ENCODE results near the gene ERCC6L2. TPM values are rescaled to one million over a fixed set of nuclear protein-coding genes. Genes with fewer than 3 reads are reported as not detected.
A peak's percentile ranks its signal among the peaks of the same experiment; 100 is the strongest.

Gene ERCC6L2
- total and polyA plus RNA-seq, 10 of the 15 experiments (the other 5 are each of a cell fraction or from before 2014, with no cell fraction given): 8.1 to 45.0 (median 22.6) TPM

- TF ChIP-seq BCL3 (IDR thresholded peaks at IDR 0.05; ENCODE audit: borderline replicate concordance, insufficient read depth, low read depth, low read length, poor library complexity, severe bottlenecking) (peak; percentile 94), ZNF24 (IDR thresholded peaks at IDR 0.05) (peak; percentile 87), PAX5 (IDR thresholded peaks at IDR 0.05; ENCODE audit: borderline replicate concordance, low read depth, low read length) (peak; percentile 97), JUNB (IDR thresholded peaks at IDR 0.05) (peak; percentile 100), CREM (IDR thresholded peaks at IDR 0.05; ENCODE audit: low read depth) (peak; percentile 97), YY1 (IDR thresholded peaks at IDR 0.05; ENCODE audit: low read depth, low read length) (0 out of 2 replicates have a peak, but pooled peaks have one; percentile 50), CUX1 (IDR thresholded peaks at IDR 0.05; ENCODE audit: insufficient replicate concordance, low read depth, low read length) (no peak), MEF2B (IDR thresholded peaks at IDR 0.05; ENCODE audit: partially characterized antibody, poor library complexity, severe bottlenecking) (peak; percentile 95), CHD2 (IDR thresholded peaks at IDR 0.05; ENCODE audit: borderline replicate concordance, low read depth, low read length) (no peak), TCF12 (IDR thresholded peaks at IDR 0.05; ENCODE audit: low read depth, low read length) (peak; percentile 95), BACH1 (IDR thresholded peaks at IDR 0.05; ENCODE audit: borderline replicate concordance) (peak; percentile 94), PAX8 (IDR thresholded peaks at IDR 0.05) (no peak), SKIL (IDR thresholded peaks at IDR 0.05; ENCODE audit: low read depth, poor library complexity, severe bottlenecking) (peak; percentile 91), TBL1XR1 (IDR thresholded peaks at IDR 0.05; ENCODE audit: low read depth, low read length) (peak; percentile 64; the same call in 1 of the 2 replicates), RAD51 (IDR thresholded peaks at IDR 0.05) (no peak), BHLHE40 (IDR thresholded peaks at IDR 0.05; ENCODE audit: borderline replicate concordance in 1 of 2, low read depth in 2 of 2, low read length in 1 of 2) (peak in 1 of 2 experiments; percentile 11; a peak in 2 of 4 replicates), STAT3 (IDR thresholded peaks at IDR 0.05; ENCODE audit: low read depth, low read length) (no peak), BMI1 (IDR thresholded peaks at IDR 0.05; ENCODE audit: borderline replicate concordance) (peak; percentile 66; the same call in 1 of the 2 replicates), IRF4 (IDR thresholded peaks at IDR 0.05; ENCODE audit: low read depth, low read length) (peak; percentile 100), RBBP5 (conservative IDR thresholded peaks at IDR 0.05) (no peak), KLF5 (IDR thresholded peaks at IDR 0.05; ENCODE audit: partially characterized antibody) (no peak)
Measured at GRCh38 chr9:95852059-95853032, 23.1 kb upstream of the ERCC6L2 start (continued).

All from GM12878 (cell line).